Ovary (tissue), 9 donors: Measurements from ENCODE around the gene PRG2. TPM values are rescaled to one million over a fixed set of nuclear protein-coding genes. Genes with fewer than 3 reads are reported as not detected.
"Not testable (repeated sequence)": the region's sequence is repeated elsewhere in the genome, so short reads cannot be mapped to it uniquely, and the experiment has no call there.

Source experiments
- DNase-seq, 5 donors: peaks; one replicate each; pipeline ENCODE4 v3.0.0-alpha.2; 2019 to 2020
- H3K27ac ChIP-seq, 2 donors: fragments of 200-600 bp; one replicate each; pipeline versions ENCODE4 v1.5.1 to v1.8.0; 2019 to 2022
- H3K27me3 ChIP-seq: fragments of 200-600 bp; one replicate; pipeline ENCODE4 v1.8.0; 2022
- H3K36me3 ChIP-seq: fragments of 200-600 bp; sonication (generic); one replicate; pipeline ENCODE4 v1.5.1; 2019
- H3K4me1 ChIP-seq: one replicate; pipeline ENCODE4 v1.8.1; 2013; ENCODE audit warnings: mild to moderate bottlenecking, moderate library complexity; ENCODE audit not compliant: insufficient read depth
- H3K4me3 ChIP-seq: fragments of 200-600 bp; sonication (generic); one replicate; pipeline ENCODE4 v1.5.1; 2017
- H3K9me3 ChIP-seq, 2 donors: fragments of 200-600 bp in 1 of 2; sonication (generic) in 1 of 2; one replicate each; pipeline versions ENCODE4 v1.5.1 to v1.8.1; 2013 to 2019; ENCODE audit warnings: mild to moderate bottlenecking in 1 of 2, moderate library complexity in 1 of 2
- CTCF ChIP-seq, 3 donors: fragments of 450-650 bp in 2 of 3; fragments of 200-600 bp in 1 of 3; IDR thresholded peaks; one replicate each; pipeline versions ENCODE4 v1.5.1 to v1.8.0; 2016 to 2022; ENCODE audit warnings: antibody characterized with exemption in 3 of 3, mild to moderate bottlenecking in 1 of 3
- EP300 ChIP-seq: sonication (generic); formaldehyde crosslinking; IDR thresholded peaks from one replicate; pipeline ENCODE4 v1.6.1; 2017; ENCODE audit warnings: antibody characterized with exemption
- POLR2A ChIP-seq: fragments of 450-650 bp; IDR thresholded peaks from one replicate; pipeline ENCODE4 v1.6.1; 2017; ENCODE audit warnings: antibody characterized with exemption, mild to moderate bottlenecking, moderate library complexity
- WGBS, 3 donors: extraction: QIAGEN DNeasy Blood & Tissue Kit in 1 of 3; methylation state at CpG; one replicate each; pipeline versions ENCODE4 v1.1.5 to v1.1.7; 2013 to 2017; 5-methylcytosine and 5-hydroxymethylcytosine counted together
- intact Hi-C, 4 donors: fragments of 100-400 bp; cut with DNase I; formaldehyde crosslinking; loops; one replicate each; pipeline versions ENCODE4 v1.11.0 to v1.15.1; 2022 to 2023
- polyA plus RNA-seq, 2 donors: library from polyadenylated mRNA; stranded (reverse); fragments of 200-250 nt in 1 of 2; fragments of 350-450 nt in 1 of 2; fragmentation: Illumina TruSeq in 1 of 2; extraction: RNeasy Lipid Tissue Mini Kit (QIAGEN cat#74804) in 1 of 2; gene quantifications; one replicate each; pipeline ENCODE4 v1.2.3, GENCODE V29; 2013 to 2014
- total RNA-seq, 7 donors: library from RNA; depleted of rRNA in 2 of 7; stranded (reverse); fragments of >200 nt in 2 of 7; fragmentation: NEBNext Ultra II Directional in 3 of 7; extraction: Animal tissue kit (Norgen Biotek cat#: 25700) in 3 of 7; gene quantifications; one replicate each; pipeline versions ENCODE4 v1.1.0 to v1.2.4, GENCODE V29; 2016 to 2023
- donor health status: DM: no; HTN: no; CAD: no; lungs with moderate emphysema.
- donor health status: DM: no; HTN: no; CAD: no.
- donor health status: Bipolar disorder and iron deficiency.
- donor health status: DM: yes; HTN: yes; CAD: no.
- donor health status: DM: no; HTN: no; CAD: no.
- donor health status: DM: yes; HTN: yes; CAD: no.

Gene PRG2
- total and polyA plus RNA-seq, 9 donors = 0.15 TPM; not detected in 8

- no peak for TF ChIP-seq CTCF (IDR thresholded peaks at IDR 0.05)
- Histone ChIP-seq H3K9me3 (no peaks in the 10 kb centered on the region), H3K27me3 (no peaks in the 10 kb centered on the region), H3K4me3 (no peak overlapping the region), H3K36me3 (no peaks in the 10 kb centered on the region), H3K4me1 (peaks cover 5% of the 10 kb centered on the region), H3K27ac (no peak overlapping the region)
- 78 to 89% (median 85%) methylated on average over 5 of the region's 5 CpGs for WGBS, 3 donors
- DNase-seq = peak in 1 of 5 donors; percentile 16
- intact Hi-C loops = loop anchor here in 2 of 4 donors (5.0 to 10.0 kb wide), 2 partner anchors 83 to 85 kb away; partner anchors contain the start of gene SLC43A3 (in 1 of the 2)
These were observed 51.1 kb downstream of the PRG2 start for GRCh38 chr11:57339328-57339727.

GRCh38 chr11:57338142-57338541 is 52.3 kb downstream of the PRG2 start, which contains the start of gene P2RX3:
P2RX3 (plus strand) TSS chr11:57338352; CDS start chr11:57338551, 199 bp downstream.
- TF ChIP-seq CTCF (IDR thresholded peaks at IDR 0.05) (no peak), EP300 (no peak), POLR2A (no peak)

GRCh38 chr11:57336856-57337255 is 53.6 kb downstream of the PRG2 start:
- intact Hi-C loops = loop anchor here in 2 of 4 donors (5.0 to 10.0 kb wide), 2 partner anchors 85 to 88 kb away; partner anchors contain the start of gene SLC43A3 (in 1 of the 2)
- H3K4me1 ChIP-seq, H3K36me3 ChIP-seq, H3K9me3 ChIP-seq, H3K27ac ChIP-seq, DNase-seq, H3K4me3 ChIP-seq, H3K27me3 ChIP-seq: not testable (repeated sequence)
- WGBS, 3 donors = 89 to 93% (median 90%) methylated on average over 6 of the region's 6 CpGs

More at GRCh38 chr11:57338142-57338541, 52.3 kb downstream of the PRG2 start, which contains the start of gene P2RX3:
- no peak within 1 kb of the TSS for H3K27ac ChIP-seq
- intact Hi-C loops = loop anchor here in 2 of 4 donors (5.0 to 10.0 kb wide), 2 partner anchors 84 to 87 kb away; partner anchors contain the start of gene SLC43A3 (in 1 of the 2)
- no peaks in the 10 kb centered on the region for H3K27me3 ChIP-seq
- H3K4me3 ChIP-seq = no peak within 1 kb of the TSS
- no peaks in the 10 kb centered on the region for H3K36me3 ChIP-seq
- 19 to 45% (median 36%) methylated on average over 4 of the region's 4 CpGs for WGBS, 3 donors
- H3K9me3 ChIP-seq = no peaks in the 10 kb centered on the region
- H3K4me1 ChIP-seq = peaks cover 6% of the 10 kb centered on the region
- DNase-seq = no peak

Other genes starting within 250 kb of the PRG2 start
- gene LRRC55, start 208.7 kb downstream of the PRG2 start, total RNA-seq = under 1 TPM in 5 of 7 donors, not detected in 2; 0.05 to 0.20 (median 0.11) TPM
- gene LRRC55, start 208.7 kb downstream of the PRG2 start, polyA plus RNA-seq = under 1 TPM; 0.11 to 0.48 TPM
- 10 to 100 TPM in 1 of 7 donors, under 1 TPM in 4, not detected in 2; 0.24 to 11.3 (median 0.45) TPM for gene APLNR, start 153.4 kb downstream of the PRG2 start, total RNA-seq
- 10 to 100 TPM in 1 of 2 donors, 1 to 10 TPM in 1; 1.7 to 36.1 TPM for gene APLNR, start 153.4 kb downstream of the PRG2 start, polyA plus RNA-seq
- gene TNKS1BP1, start 65.7 kb downstream of the PRG2 start, total RNA-seq = 100 to 1,000 TPM in 5 of 7 donors, 10 to 100 TPM in 2; 45.2 to 230 (median 149) TPM
- 10 to 100 TPM; 88.5 to 93.9 TPM for gene TNKS1BP1, start 65.7 kb downstream of the PRG2 start, polyA plus RNA-seq
- gene SSRP1, start 54.8 kb downstream of the PRG2 start, total RNA-seq = 100 to 1,000 TPM in 1 of 7 donors, 10 to 100 TPM in 6; 43.3 to 105 (median 87.7) TPM
- 100 to 1,000 TPM in 1 of 2 donors, 10 to 100 TPM in 1; 78.6 to 134 TPM for gene SSRP1, start 54.8 kb downstream of the PRG2 start, polyA plus RNA-seq
- gene P2RX3, start 52.3 kb downstream of the PRG2 start, total RNA-seq = under 1 TPM in 1 of 7 donors, not detected in 6; 0.12 TPM
- gene P2RX3, start 52.3 kb downstream of the PRG2 start, polyA plus RNA-seq = under 1 TPM in 1 of 2 donors, not detected in 1; 0.13 TPM
- not detected for gene PRG3, start 9.5 kb downstream of the PRG2 start, total RNA-seq
- gene PRG3, start 9.5 kb downstream of the PRG2 start, polyA plus RNA-seq = not detected
- 10 to 100 TPM; 17.0 to 47.2 (median 36.3) TPM for gene SLC43A3, start 36.5 kb upstream of the PRG2 start, total RNA-seq
- 10 to 100 TPM; 21.2 to 69.3 TPM for gene SLC43A3, start 36.5 kb upstream of the PRG2 start, polyA plus RNA-seq
- gene RTN4RL2, start 69.9 kb upstream of the PRG2 start, total RNA-seq = 1 to 10 TPM in 2 of 7 donors, under 1 TPM in 5; 0.23 to 2.0 (median 0.83) TPM
- gene RTN4RL2, start 69.9 kb upstream of the PRG2 start, polyA plus RNA-seq = under 1 TPM in 1 of 2 donors, not detected in 1; 0.53 TPM
- gene SLC43A1, start 125.1 kb upstream of the PRG2 start, total RNA-seq = 10 to 100 TPM; 11.5 to 23.5 (median 18.6) TPM
- gene SLC43A1, start 125.1 kb upstream of the PRG2 start, polyA plus RNA-seq = 10 to 100 TPM; 14.8 to 30.4 TPM
- gene TIMM10, start 140.1 kb upstream of the PRG2 start, total RNA-seq = 10 to 100 TPM; 23.4 to 42.0 (median 38.0) TPM
- gene TIMM10, start 140.1 kb upstream of the PRG2 start, polyA plus RNA-seq = 10 to 100 TPM; 32.0 to 36.2 TPM
- not detected for gene SMTNL1, start 146.9 kb upstream of the PRG2 start, total RNA-seq
- gene SMTNL1, start 146.9 kb upstream of the PRG2 start, polyA plus RNA-seq = not detected
- gene UBE2L6, start 177.0 kb upstream of the PRG2 start, total RNA-seq = 10 to 100 TPM; 27.2 to 71.0 (median 59.7) TPM
- 100 to 1,000 TPM in 1 of 2 donors, 10 to 100 TPM in 1; 51.1 to 114 TPM for gene UBE2L6, start 177.0 kb upstream of the PRG2 start, polyA plus RNA-seq
- gene SERPING1, start 207.0 kb upstream of the PRG2 start, total RNA-seq = 100 to 1,000 TPM; 454 to 906 (median 709) TPM
- gene SERPING1, start 207.0 kb upstream of the PRG2 start, polyA plus RNA-seq = 1,000 to 10,000 TPM in 1 of 2 donors, 100 to 1,000 TPM in 1; 731 to 2,358 TPM